HG02870 (cell line): ENCODE results near the gene SIX6.
A peak's percentile ranks its signal among the peaks of the same experiment; 100 is the strongest.

ENCODE experiments used
- ATAC-seq: cut with Tn5 transposase; IDR thresholded peaks from one replicate; pipeline ENCODE4 v1.9.1; 2021; ENCODE audit warnings: mild to moderate bottlenecking, moderate library complexity; ENCODE audit not compliant: unreplicated experiment

SIX6 gene

DNA sequence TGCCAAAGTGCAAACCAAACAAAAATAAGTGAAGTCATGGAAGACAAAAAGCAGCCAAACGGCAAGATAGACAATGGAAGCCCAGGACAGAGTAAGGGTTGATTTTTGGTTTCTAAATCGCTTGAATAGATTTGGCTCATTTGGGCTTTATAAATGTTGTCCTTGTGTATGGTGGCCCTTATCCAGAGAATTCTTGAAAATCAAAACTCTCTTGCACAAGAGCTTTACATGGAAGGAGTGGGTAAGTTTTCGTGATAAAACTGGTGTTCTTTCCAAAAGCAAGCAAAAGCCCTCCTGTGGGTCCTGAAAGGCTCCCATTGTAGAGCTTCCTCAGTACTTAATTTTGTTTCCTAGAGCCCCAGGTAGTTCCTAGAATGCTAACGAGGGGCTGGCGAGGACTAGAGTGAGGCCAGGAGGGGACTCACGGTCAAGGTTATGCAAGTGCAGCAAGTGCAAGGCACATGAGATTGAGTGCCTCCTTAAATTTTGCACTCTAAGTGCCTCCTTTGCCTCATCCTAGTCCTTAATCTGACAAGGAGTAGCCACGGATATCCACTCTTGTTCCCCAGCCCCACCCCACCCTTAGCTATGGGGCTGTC is 4.1 kb downstream of the SIX6 start:
- no peak for ATAC-seq

DNA sequence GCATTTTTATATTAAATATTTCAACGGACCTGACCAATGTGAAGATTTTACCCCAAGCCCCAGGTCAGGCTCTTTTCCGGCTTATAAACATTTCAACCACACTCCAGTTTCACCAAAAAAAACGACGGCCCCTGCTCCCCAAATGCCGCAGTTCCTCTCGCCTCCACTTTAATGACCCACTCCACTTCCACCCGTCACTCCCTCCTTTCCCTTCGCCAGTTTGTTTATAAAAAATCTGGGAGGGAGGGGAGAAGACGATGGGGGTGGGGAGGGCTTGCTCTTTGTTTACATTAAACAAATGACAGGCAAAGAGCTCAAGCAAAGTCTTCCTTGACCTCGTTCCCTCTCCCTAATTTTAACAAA is 5.4 kb downstream of the SIX6 start:
- no peak for ATAC-seq

DNA sequence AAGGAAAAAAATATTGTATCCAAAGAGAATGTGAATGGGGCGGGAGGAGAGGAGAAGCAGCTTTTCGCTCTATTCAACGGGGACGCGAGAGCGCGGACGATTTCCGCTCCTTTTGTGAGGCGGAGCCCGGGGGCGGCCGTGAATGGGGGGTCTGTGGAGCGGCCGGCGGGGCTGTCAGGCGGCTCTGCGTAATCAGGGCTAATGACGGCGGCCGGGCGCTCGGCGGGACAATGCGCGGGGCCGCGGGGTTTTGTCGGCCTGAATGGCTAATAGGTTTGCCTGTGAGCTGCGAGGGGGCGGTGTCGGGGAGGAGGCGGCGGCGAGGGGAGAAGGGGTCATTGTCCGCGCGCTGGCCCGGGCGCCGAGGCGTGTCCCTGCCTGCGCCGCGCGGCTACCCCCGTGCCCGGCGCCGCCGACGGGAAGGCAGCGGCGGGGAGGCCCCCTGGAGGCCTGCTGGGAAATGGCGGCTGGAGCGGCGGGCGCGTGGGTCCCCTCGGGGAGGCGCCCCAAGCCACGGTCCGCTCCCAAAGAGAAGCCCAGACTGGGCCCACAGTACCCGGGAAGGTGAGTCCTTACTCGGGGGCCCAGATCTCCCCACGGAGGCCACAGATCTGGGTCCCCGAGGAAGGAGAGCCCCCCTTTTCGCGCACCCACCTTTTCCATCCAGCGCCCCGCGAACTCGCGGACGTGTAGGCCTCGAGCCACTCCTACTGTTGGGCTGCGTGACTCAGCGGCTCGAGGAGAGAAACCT is 6.0 kb downstream of the SIX6 start:
- ATAC-seq = no peak

DNA sequence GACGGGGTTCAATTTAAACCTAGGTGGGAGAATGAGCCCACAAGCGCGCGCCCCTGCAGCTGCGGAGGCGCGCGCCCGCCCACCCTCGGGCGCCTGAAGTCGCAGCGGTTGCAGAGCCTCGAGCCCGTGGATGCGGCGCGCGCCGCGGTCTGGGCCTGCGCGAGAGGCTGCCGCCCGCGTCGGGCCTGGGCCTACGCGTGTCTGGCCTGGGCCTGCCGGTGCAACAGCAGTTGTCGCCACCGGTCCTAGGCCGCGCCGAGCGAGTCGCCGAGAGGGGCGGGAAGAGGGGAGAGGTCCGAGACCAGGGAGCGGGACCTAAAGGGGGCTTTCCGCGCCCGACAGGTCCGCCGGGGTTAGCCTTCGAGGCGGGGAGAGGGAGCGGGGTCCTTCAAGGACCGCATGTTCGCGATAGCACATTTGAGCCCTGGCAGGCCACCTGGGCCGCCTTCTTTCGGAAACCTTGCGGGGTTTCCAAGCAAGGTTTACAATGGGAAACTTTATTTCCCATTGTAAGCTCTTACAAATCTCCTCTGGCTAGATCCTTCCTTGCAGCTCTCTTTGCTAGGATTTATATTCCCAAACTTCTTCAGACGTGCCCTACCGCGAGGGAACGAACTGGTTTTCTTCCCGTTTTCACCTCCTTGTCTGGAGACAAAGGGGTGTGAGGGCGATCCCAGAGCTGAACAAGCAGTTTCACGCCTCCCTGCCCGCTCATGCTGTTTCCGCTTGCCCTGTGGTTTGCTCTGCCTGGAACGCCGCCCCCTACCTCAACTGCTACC is 6.8 kb downstream of the SIX6 start:
- no peak for ATAC-seq

DNA sequence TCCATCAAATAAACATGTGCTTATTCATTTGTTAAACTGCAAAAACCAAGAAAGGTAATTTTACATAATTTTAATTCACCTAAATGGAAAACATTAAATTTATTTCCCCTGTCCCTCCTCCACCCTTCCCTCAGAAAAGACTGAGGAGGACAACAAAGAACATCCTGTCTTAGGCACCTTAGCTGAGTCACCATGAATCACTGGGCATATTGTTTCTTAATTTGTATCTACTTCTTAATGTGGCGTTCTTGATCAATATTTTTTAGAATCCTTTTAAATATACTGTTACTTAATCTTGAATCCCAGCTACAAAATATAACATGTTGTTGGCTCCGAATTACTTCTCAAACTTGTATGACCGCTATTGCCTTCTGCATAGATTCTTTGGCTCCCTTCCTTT is 23.5 kb downstream of the SIX6 start:
- ATAC-seq = no peak

DNA sequence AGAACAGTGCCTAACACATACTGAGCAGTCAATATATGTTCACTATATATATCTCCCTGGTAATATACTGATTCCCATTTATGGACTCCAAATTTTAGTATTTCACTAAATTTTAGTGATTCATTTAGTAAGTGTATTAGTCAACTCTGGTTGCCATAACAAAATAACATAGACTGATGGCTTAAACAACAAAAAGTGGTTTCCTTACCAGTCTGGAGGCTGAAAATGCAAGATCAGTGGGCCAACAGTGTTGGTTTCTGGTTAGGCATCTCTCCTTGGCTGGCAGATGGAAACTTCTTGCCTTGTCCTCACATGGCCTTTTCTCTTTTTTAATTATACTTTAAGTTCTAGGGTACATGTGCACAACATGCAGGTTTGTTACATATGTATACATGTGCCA is 28.7 kb downstream of the SIX6 start:
- no peak for ATAC-seq

DNA sequence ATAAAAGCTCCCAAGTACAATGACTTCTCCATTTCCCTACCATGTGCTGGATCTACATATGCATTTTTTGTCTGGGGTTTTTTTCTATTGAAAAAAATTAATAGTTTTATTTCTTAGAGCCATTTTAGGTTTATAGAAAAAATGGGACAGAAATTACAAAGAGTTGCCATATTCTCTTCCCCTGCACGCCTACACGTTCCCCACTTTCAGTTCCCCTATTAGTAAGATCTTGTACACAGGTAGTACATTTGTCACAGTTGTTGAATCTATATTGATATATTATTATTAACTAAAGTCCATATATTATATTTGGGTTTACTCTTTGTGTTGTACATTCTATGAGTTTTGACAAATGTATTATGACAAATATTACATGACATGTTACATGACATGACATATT is 35.7 kb downstream of the SIX6 start:
- ATAC-seq = no peak

DNA sequence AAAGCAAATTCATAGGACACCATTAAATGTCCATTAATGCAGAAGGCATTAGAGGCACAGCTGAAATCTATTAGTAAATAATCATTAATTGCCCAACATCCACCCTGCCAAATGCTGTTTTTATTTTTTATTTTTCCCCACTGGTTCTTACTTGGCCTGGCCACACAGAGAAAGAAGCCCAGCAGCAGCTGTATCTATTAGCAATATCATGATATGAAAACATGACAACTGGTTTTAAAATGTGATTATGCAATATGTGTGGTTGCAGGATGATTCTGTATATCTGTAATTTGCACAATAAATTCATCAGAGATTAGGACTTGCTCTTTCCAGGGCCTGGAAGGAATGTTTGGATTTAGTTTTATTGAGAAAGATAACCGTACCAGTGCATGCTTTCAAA is 44.9 kb downstream of the SIX6 start:
- ATAC-seq = no peak

DNA sequence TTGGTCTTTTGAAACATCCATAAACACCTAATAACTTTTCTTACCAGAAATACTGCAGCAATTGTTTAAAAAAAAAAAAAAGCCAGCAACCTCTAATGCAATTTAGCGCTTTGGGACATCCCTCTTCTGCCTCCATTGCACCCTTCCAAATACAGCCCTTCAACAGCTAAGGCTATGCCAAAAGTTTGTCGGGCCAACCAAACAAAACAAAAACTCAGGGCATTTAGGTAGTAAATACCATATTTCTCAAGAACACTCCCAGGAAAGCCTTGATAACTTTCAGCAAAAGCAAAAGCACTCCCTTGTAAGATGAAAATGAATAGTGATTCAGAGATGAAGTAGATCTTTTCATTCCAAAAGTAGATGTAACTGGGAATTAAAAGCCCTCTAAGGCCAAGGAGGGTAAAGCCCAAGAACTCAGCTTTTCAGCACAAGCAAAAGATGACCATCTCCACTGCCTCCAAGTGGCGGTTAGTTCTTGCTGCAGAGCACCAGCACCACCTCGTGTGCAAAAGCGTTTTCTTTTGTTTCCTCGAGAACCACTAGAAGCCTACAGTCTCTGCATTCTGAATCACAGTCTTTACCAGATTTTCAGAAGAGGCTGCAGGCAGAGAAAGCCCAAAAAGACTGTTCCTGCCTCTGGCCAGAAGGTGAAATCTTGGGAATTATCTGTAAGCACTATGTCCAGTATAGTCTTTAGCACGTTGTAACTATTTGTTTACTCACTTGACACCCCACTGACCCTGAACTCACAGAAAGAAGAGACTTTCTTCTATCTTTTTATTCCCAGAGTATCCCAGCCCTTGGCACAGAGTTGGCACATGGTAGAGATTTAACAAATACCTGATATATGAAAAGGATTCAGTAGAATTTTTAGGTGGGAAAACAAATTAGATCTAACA is 53.1 kb downstream of the SIX6 start:
- ATAC-seq = peak; percentile 72
